HG03095 (cell line): ENCODE data around the gene GMDS.

ENCODE experiments used
- ATAC-seq: cut with Tn5 transposase; IDR thresholded peaks from one replicate; pipeline ENCODE4 v1.9.1; 2021; ENCODE audit warnings: moderate library complexity; ENCODE audit not compliant: unreplicated experiment

GMDS gene

GRCh38 chr6:2044192-2044591 lies 201.2 kb downstream of the GMDS start:
- no peak for ATAC-seq

DNA sequence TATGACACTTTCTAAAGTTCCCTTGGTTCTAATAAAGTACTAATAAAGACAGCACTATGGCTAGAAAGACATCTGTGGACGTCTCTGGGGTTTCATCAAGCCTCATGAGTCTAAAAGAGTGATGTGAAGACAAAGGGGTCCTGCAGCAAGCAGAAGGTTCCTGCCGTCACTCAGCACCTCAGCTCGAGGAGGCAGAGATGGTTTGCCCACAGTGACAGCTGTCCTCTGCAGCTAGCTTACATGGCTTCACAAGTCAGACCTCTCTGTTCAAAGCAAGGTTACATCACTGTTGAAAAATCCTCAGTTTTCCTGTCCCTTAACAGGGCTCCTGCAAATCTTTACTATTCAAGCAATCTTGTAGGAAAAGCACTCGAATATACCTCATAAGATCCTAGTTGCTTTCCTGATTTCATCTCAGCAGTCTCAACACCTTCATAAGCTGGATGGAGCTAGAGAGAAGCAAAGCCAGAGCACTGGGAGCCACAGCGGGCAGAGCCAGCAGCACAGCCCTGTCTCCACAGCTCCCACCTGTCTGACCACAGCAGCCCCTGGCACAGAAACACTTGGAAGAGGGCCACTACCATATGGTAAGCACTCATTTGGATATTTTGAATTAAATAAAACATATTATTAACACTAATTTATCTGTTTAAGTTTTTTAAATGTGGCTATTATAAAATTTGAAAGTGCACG lies 202.3 kb downstream of the GMDS start:
- ATAC-seq = no peak

DNA sequence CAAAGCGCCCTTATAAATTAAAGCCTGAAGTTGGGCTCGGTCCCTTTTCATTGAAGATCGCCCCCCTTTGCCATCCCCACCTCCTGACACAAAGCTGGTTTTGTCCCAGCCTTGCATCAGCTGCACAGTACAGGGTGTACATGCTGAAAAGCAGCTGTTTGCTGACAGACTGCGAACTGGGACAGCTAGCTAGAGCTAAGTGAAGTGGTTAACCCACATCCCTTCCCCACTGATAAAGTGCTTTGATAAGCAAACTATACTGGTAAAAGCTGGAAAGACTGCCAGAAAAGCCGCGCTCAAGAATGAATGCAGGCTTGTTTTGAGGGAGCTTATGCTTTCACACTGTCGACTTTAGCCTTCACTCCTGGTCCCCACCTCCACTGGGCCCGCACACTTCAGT lies 207.3 kb downstream of the GMDS start:
- no peak for ATAC-seq

DNA sequence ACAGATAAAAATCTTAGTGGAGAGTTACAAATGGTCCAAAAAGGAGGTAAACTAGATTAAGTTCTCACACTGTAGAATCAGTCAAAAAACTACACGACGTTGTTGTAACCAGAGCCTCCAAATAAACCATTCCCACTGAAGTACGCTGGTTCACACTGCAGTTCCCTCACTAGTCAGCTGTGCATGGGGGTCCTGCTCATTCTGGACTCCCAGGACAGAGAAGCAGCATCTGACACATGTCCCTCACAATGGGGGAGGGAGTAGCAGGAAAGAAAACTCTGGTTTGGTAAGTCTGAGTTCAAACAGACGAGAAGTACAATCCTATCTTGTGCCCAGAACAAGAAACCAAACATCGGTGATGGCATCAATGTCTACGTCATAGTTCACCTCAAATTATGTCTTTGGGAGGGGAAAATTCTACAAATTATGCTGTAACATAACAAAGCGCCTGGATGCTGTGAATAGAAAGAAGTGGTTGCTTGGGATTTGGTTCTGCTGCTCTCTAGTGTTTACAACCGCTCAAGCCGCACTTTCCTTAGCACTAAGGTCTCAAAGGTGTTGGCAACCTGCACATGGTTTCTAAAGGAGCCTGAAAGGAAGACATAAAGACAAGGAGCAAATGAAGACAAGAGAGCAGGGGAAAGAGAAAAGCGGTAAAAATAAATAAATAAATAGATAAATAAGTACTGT lies 208.0 kb downstream of the GMDS start:
- no peak for ATAC-seq

DNA sequence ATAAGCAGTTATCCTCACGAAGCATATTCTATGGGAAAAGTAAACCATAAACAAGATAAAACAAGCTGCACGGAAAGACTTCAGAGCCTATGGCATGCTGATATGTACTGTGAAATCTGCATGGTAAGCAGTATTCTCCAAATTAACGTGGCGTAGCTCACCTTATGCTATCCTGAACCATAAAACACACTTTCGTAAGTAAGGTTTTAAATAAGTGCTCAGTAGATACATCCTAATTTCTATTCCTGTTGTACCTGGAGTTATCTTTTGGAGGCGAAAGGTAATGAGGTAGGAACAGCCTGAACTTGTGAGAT lies 208.7 kb downstream of the GMDS start:
- no peak for ATAC-seq

DNA sequence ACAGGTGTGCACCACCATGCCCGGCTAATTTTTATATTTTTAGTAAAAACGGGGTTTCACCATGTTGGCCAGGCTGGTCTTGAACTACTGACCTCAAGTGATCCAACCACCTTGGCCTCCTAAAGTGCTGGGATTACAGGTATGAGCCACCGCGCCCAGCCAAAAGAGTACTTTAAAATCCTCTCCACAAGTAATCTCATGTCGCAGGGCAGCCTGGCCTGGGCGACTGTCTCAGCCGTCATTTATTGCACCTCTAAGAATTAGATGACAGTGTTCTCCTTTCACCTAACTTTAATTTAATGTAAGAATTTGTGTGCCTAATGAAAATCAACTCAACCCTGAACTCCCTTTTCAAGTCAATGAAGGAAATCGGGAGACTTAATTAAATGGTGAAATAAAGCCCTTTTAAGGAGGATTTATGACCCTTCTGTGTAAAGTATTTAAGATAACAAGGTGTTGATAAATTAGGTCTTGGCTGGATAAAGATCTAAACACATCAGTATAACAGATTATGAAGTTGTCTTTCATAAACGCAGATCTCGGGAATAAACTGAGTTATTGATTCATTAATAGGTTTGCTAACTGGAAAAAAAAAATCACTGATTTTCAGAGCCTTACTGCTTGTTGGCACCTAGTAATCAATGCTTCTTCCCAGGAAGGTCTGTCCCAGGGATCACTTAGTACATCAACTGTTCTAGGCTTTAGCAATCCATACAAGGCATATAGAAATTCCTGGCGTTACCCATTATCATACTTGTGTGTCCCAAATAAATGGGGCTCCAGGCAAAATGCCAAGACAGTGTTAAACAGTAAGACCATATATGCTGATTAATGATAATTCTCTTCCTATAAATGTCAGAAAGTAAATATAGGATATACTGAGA lies 209.3 kb downstream of the GMDS start:
- no peak for ATAC-seq

GRCh38 chr6:2035046-2035445 lies 210.4 kb downstream of the GMDS start:
- ATAC-seq = no peak

DNA sequence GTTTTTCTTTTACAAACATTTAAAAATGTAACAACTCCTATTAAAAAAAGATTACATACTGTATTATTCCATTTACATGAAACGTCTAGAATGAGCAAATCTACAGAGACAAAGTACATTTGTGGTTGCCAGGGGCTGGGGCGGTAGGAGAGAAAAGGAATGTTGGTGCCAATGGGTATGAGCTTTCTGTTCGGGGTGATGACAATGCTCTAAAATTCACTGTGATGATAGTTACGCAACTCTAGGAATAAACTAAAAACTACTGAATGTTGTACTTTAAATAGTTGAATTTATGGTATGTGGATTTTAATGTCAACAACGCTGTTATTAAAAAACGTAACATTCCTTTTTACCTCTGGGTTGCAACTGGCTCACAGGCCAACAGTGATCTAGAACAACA lies 211.1 kb downstream of the GMDS start:
- ATAC-seq = no peak

GRCh38 chr6:2033544-2033943 lies 211.9 kb downstream of the GMDS start:
- no peak for ATAC-seq

DNA sequence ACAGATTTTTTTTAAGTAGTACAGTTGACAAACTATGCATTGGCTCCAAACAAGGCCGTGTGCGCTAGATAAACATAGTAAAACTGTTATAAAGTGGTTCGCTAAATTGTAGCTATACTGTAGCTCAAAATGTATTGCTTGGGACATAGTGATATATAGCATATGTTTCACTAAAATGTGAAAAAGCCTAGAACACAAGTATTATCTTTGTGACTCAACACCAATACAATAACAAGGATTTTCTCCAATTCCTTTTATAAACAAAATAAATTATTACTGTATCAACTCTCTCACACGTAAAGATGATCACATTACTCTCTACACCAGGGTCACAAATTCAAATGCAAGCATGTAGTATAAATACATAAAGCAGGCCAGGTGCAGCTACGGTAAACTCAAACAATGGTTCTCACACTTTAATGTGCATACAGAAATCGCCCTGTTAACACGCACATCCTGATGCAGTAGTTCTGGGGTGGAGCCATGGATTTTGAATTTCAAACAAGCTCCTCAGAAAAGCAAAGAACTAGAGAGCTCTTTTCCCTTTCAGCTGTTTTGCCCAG lies 214.6 kb downstream of the GMDS start:
- no peak for ATAC-seq

- ATAC-seq = no peak
Observed at GRCh38 chr6:2029952-2030351, 215.5 kb downstream of the GMDS start.

DNA sequence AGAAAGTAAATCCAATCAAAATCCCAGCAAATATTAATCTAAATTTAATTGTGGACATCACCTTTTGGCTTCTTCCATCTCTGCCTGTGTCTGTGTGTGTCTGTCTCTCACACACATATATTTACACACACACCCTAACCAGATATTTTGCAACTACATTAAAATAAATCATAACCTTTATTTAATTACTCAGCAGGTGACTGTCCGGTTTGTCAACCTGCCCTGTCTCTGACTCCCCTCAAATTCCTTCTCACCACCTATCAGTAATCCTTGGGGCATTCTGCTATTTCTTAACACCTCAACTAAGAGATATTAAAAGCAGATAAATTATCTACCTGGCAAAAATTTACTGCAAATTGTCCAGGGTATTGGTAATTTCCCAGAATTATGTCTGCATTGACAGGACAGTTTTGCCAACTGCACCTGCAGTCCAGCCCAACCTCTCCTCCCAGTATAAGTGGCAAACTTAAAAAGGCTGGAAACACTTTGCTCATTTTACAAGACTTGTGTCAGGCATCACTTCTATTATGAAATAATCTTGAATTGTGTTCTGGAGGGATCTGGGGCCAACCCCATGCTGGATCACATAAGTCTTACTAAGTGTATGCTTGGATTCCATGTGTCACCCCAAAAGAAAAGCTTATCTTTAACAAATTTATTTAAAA lies 216.1 kb downstream of the GMDS start:
- ATAC-seq = no peak

GRCh38 chr6:2028457-2029038 lies 216.9 kb downstream of the GMDS start:
- ATAC-seq = no peak

DNA sequence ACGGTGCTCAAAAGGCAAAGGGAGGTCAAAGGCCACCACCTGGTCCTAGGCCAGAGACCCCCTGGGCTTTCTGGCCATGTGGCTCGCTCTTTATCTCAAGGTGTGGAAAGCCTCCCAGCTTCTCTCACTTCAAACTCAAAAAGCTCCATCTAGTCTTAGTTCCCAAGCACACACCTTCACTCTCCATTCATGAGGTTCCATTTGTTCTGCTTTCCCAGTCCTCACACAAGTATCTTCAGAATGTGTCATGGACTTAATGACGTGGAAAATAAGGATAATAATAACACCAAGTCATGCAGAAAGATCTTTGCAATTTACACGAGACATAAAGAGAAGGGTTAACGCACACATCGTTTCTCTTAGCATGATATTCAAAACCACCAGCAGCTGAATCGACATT lies 219.3 kb downstream of the GMDS start:
- ATAC-seq = no peak

- ATAC-seq = no peak
Observed at GRCh38 chr6:2021713-2022125, 223.7 kb downstream of the GMDS start.

DNA sequence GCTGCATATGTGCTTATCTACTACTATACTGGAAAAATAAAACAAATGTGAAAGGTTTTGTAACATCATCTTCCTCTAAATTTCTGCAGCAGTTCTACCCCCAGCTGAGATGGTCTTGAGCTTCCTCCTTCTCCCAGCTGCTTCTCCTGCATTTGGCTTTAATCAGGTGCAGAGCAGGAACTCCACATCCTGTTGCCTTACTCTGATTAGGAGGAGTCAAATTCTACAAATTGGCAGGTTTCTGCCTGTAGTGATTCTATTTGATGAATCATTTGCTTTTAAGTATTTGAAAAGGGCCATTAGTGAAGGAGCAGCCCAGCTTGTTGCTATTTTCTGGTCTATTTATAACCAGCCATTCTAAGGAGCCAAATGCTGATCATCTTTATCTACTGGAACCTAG lies 224.5 kb downstream of the GMDS start:
- no peak for ATAC-seq

- ATAC-seq = no peak
Observed at GRCh38 chr6:2019051-2019450, 226.4 kb downstream of the GMDS start.

GRCh38 chr6:2016040-2016439 lies 229.4 kb downstream of the GMDS start:
- ATAC-seq = no peak

GRCh38 chr6:2008383-2008976 lies 236.9 kb downstream of the GMDS start:
- ATAC-seq = no peak

DNA sequence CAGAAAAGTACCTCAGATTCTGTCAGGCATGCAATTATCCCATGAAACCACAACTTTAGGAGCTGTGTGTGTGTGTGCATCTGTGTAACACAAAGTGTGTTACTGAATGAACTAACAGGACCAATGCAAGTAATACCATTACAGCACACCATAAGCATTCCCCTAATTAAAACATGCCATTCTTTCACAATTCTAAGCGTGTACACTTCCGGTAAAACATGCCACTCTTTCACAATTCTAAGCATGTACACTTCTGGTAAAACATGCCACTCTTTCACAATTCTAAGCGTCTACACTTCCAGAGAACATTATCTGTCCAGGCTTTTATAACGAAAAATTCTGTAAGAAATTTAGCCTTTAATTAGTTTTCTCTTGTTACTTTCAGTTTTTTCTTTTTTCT lies 238.2 kb downstream of the GMDS start:
- ATAC-seq = no peak
